ENCODE measurements around the gene TARS2. TPM values are rescaled to one million over a fixed set of nuclear protein-coding genes. Genes with fewer than 3 reads are reported as not detected.

TARS2 gene
- polyA plus RNA-seq, 2 of the 4 experiments (the other 2 are of a cell fraction), result 19.4 to 21.6 TPM

GRCh38 chr1:150516050-150516591 lies 28.9 kb downstream of the TARS2 start:
- peak overlapping the region; percentile 76 to 94 for H3K27ac ChIP-seq
- ChIA-PET POLR2A (interaction anchor here (0.5 to 2.3 kb wide), 12 partner anchors 11 to 235 kb away, joined by 3 to 17 read pairs (median 4); partner anchors contain the start of genes MCL1, RPRD2 and TARS2), CTCF (interaction anchor here (0.5 to 12.4 kb wide), 14 partner anchors 9 to 127 kb away, joined by 3 to 114 read pairs (median 4); partner anchors contain the start of gene TARS2)
- no peak for TF ChIP-seq RAD21 (conservative IDR thresholded peaks at IDR 0.05 in 1 of 2, IDR thresholded peaks at IDR 0.05 in 1 of 2)
- TF ChIP-seq E2F6 (IDR thresholded peaks at IDR 0.05; ENCODE audit: borderline replicate concordance, low read depth), result no peak
- no peak for TF ChIP-seq ELK1 (IDR thresholded peaks at IDR 0.05; ENCODE audit: low read depth, low read length)
- TF ChIP-seq KDM5A (IDR thresholded peaks at IDR 0.05), result no peak
- no peak for TF ChIP-seq BHLHE40 (IDR thresholded peaks at IDR 0.05; ENCODE audit: low read depth, low read length)
- TF ChIP-seq, protein P1, sequence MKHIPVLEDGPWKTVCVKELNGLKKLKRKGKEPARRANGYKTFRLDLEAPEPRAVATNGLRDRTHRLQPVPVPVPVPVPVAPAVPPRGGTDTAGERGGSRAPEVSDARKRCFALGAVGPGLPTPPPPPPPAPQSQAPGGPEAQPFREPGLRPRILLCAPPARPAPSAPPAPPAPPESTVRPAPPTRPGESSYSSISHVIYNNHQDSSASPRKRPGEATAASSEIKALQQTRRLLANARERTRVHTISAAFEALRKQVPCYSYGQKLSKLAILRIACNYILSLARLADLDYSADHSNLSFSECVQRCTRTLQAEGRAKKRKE (CRISPR knock-in tag; IDR thresholded peaks at IDR 0.05; ENCODE audit: low read depth), result no peak
- TF ChIP-seq, protein P2, sequence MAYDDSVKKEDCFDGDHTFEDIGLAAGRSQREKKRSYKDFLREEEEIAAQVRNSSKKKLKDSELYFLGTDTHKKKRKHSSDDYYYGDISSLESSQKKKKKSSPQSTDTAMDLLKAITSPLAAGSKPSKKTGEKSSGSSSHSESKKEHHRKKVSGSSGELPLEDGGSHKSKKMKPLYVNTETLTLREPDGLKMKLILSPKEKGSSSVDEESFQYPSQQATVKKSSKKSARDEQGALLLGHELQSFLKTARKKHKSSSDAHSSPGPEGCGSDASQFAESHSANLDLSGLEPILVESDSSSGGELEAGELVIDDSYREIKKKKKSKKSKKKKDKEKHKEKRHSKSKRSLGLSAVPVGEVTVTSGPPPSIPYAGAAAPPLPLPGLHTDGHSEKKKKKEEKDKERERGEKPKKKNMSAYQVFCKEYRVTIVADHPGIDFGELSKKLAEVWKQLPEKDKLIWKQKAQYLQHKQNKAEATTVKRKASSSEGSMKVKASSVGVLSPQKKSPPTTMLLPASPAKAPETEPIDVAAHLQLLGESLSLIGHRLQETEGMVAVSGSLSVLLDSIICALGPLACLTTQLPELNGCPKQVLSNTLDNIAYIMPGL (CRISPR knock-in tag; IDR thresholded peaks at IDR 0.05; ENCODE audit: borderline replicate concordance), result no peak
- TF ChIP-seq MAX (IDR thresholded peaks at IDR 0.05), result no peak
- no peak for TF ChIP-seq FOXS1 (CRISPR knock-in tag; IDR thresholded peaks at IDR 0.05)
- TF ChIP-seq JUNB (IDR thresholded peaks at IDR 0.05), result no peak
- TF ChIP-seq HDAC2 (IDR thresholded peaks at IDR 0.05), result no peak
- TF ChIP-seq ZFP36 (IDR thresholded peaks at IDR 0.05; ENCODE audit: borderline replicate concordance, partially characterized antibody), result no peak
- TF ChIP-seq, protein P3, sequence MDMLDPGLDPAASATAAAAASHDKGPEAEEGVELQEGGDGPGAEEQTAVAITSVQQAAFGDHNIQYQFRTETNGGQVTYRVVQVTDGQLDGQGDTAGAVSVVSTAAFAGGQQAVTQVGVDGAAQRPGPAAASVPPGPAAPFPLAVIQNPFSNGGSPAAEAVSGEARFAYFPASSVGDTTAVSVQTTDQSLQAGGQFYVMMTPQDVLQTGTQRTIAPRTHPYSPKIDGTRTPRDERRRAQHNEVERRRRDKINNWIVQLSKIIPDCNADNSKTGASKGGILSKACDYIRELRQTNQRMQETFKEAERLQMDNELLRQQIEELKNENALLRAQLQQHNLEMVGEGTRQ (IDR thresholded peaks at IDR 0.05), result no peak
- TF ChIP-seq RNF2 (IDR thresholded peaks at IDR 0.05; ENCODE audit: borderline replicate concordance, low read depth), result no peak
- H3K4me1 ChIP-seq, result 0 out of 3 replicates have a peak, but pooled peaks cover 17% of the 10 kb centered on the region
- H3K4me2 ChIP-seq, result peak overlapping the region; percentile 91
- ATAC-seq, result peak; percentile 33 to 42
- H3K9me3 ChIP-seq, result no peaks in the 10 kb centered on the region
- no peak for FAIRE-seq
- peak overlapping the region; percentile 50 for H3K4me3 ChIP-seq
- WGBS (ENCODE audit: missing lambda C conversion rate), result under 1% methylated on average over 19 of the region's 19 CpGs
- no peak for DNase-seq (ENCODE audit: low read depth in 1 of 2, low spot score in 1 of 2)

DNA sequence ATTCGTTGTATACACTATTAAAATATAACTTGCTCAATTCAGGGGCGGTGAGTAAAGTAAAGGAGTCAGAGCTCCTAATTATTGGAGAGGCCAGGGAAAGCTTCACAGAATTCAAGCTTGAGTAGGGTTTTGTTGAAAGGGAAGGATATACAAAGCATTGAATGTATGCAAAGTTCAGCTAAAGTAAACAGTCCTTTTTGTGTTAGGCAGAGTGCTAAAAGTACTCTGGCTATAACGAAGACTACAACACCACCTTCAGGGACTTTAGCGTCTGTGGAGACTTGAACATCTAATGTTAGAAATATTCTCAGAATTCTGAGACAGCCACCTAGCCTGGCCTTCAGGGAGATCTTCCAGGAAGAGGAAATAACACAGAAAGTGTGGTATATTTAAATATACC lies 29.4 kb downstream of the TARS2 start:
- Histone ChIP-seq H3K27ac (peak overlapping the region; percentile 76 to 94), H3K9me3 (no peaks in the 10 kb centered on the region), H3K4me2 (peak overlapping the region; percentile 91), H3K4me1 (0 out of 3 replicates have a peak, but pooled peaks cover 17% of the 10 kb centered on the region), H3K4me3 (peak overlapping the region; percentile 50)
- CTCF ChIA-PET, result interaction anchor here (0.7 to 12.4 kb wide), 10 partner anchors 8 to 337 kb away, joined by 3 to 114 read pairs (median 5); partner anchors contain the start of gene TARS2
- POLR2A ChIA-PET, result interaction anchor here (0.5 to 2.3 kb wide), 6 partner anchors 29 to 235 kb away, joined by 3 to 17 read pairs (median 4); partner anchors contain the start of genes RPRD2 and TARS2
- ATAC-seq, result no peak
- FAIRE-seq, result no peak
- peak in 1 of 2 experiments; percentile 36 for DNase-seq (ENCODE audit: low read depth in 1 of 2, low spot score in 1 of 2)
- WGBS (ENCODE audit: missing lambda C conversion rate), result 25% methylated on average over 4 of the region's 4 CpGs
- TF ChIP-seq RAD21 (conservative IDR thresholded peaks at IDR 0.05 in 1 of 2, IDR thresholded peaks at IDR 0.05 in 1 of 2), result 0 out of 5 replicates have a peak, but pooled peaks of 1 of the 2 experiments have one; percentile 25
- no peak for TF ChIP-seq ESRRA (IDR thresholded peaks at IDR 0.05; ENCODE audit: borderline replicate concordance, low read length)
